ENCODE results near the gene EME2.
"Not testable (repeated sequence)": the region's sequence is repeated elsewhere in the genome, so short reads cannot be mapped to it uniquely, and the experiment has no call there.

Gene EME2

GRCh38 chr16:1791256-1791942 lies 18.8 kb downstream of the EME2 start:
- DNase-seq (ENCODE audit: low read depth in 2 of 2): no peak

DNA sequence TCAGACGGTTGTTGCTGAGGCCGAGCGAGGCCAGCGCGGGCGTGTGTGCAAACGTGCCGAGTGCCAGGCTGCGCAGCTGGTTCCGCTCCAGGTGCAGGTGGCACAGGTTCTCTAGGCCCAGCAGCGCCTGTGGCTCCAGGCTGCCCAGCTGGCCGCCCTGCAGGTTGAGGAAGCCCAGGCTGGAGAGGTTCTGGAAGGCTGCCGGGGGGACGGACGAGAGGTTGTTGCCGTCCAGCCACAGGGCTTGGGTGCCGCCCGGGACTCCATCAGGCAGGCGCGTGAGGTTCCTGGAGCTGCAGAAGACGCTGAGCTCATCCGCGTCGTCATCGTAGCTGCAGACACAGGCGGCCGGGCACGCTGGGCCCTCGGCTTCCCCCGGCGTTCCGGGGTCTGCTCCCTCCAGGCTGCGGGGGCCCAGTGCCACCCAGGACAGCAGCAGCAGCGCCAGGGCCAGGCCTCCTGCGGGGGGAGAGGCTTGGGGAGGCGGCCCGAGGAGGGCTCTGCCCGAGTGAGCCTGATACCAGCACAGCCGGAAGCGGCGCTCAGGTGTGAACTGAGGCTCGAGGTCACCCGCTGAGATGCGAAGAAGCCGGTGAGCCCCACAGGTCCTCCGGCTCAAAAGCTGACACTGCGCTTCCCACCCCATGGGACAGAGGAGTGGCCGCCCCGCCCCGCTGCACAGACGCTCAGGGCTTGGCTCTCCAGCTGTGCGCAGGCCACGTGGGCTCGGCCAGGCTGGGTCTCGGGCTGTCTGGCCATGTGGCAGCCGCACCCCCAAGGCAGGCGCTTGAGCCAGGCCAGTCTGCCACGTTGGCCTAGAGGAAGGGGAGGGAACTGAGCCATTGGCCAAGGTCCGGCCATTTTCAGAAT lies 19.6 kb downstream of the EME2 start:
- DNase-seq (ENCODE audit: low read depth in 2 of 2): no peak

GRCh38 chr16:1792836-1793577 lies 20.4 kb downstream of the EME2 start:
- no peak for DNase-seq (ENCODE audit: low read depth in 2 of 2)

- DNase-seq (ENCODE audit: low read depth in 2 of 2): no peak
Measured at GRCh38 chr16:1793578-1794220, 21.1 kb downstream of the EME2 start, which contains the start of gene IGFALS. Gene IGFALS (minus strand): TSS chr16:1793705. CDS start chr16:1793652, 53 bp downstream.

DNA sequence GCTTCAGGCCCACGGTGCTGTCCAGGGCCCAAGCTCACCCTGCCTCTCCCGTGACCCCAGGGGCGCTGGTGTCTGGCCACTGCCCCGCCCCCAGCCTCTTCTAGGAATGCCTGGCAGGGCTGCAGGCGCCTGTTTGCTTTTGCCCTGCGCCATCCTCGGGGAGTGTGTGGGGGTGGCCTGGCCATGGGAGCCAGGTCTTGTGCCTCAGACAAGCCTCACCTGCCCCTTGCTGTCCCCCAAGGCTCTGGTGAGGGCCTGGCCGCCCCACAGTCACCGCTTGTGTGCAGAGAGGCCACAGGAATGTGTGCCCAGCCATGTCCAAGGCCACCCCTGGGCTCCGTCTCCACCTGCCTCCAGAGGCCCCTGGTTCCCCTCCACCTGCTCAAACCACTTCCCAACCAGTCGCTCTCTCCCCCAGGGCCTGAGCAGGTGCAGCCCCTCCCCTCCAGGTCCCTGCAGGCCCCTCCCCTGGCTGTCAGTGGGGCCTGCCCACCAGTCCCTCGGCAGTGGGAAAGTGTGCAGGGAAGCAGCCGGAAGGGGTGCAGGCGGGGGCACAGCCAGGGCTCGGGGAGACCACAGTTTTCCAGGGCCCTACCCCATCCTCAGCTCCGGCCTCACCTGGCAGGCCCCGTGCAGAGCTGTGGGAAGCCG lies 21.7 kb downstream of the EME2 start:
- DNase-seq (ENCODE audit: low read depth in 2 of 2): no peak

DNA sequence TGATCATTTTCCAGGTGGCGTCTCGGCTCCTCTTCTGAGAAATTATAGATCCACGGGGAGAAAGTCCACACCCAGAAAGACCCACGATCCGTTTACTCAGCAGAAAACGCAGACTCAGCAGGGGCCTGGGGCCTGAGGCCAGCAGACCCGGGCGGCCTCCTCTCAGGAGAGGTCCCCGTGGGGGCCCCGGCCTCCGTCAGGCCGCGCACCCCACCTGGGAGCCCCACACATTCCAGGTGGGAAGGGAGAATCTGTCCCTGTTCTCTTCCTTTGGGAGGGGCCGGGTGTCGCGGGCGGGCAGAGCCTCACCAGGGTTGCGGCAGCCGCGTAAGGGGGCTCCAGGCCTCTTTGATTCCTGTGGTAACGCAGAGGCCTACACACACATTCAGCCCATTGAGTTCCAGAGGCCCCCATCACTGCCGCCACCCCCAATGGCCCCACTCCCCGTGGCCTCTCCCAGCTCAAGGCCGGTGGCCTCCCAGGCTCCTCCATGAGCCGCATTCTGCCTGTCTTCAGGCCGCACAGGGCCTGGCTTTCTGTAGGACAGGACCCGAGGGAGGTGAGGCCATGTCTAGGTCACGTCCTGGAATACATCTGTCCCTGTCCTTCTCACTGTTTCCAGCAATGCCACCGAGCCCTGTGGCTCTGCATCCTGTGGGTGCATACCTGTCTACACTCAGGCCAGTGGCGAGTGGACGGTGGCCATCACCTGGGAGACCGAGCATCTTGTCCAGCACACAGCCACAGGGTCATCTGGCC lies 22.5 kb downstream of the EME2 start:
- no peak for DNase-seq (ENCODE audit: low read depth in 2 of 2)

DNA sequence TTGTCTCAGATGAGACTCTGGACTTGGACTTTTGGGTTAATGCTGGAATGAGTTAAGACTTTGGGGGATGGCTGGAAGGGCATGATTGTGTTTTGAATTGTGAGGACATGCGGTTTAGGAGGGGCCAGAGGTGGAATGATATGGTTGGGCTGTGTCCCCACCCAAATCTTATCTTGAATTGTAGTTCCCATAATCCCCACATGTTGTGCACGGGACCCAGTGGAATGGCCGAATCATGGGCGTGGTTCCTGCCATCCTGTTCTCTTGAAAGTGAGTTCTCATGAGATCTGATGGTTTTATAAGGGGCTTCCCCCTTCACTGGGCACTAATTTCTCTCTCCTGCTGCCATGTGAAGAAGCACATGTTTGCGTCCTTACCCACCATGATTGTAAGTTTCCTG lies 26.7 kb downstream of the EME2 start:
- DNase-seq (ENCODE audit: low read depth in 2 of 2): not testable (repeated sequence)

DNA sequence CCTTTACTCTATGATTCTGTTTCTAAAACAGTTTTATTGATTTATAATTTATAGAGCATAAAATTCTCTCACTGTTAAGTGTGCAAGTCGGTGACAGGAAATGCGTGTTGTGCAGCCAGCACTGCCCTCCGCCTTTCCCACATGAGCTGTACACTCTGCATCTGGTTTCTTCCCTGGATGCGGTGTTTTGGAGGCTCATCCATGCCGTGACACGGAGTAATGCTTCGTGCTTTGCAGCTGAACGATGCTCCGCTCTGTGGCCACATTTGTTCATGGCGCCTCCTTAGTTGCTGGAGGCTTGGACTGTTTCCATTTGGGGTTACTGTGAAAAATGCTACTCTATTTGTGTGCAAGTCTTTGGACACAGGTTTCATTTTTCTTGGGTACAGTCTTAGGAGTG lies 28.1 kb downstream of the EME2 start:
- DNase-seq (ENCODE audit: low read depth in 2 of 2): no peak

DNA sequence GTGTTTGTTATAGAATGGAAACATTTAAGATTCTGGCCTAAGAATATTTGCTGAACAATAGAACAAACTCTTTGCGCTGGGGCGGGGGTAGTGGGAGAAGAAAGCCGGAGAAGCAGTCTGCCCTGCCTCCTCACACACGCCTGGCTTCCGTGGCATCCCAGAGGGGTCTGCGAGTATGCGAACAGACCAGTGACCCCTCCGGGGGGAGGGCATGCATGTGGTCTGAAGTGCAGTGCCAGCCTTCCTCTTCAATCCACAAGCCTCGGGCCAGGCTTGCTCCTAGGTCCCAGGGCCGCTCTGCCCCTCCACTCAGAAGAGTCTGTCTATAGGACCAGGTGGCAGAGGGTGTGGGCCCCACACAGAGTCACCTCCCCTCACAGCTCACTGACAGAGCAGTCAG lies 35.0 kb downstream of the EME2 start:
- no peak for DNase-seq (ENCODE audit: low read depth in 2 of 2)

GRCh38 chr16:1808691-1809090 lies 36.1 kb downstream of the EME2 start:
- DNase-seq (ENCODE audit: low read depth in 2 of 2): no peak

DNA sequence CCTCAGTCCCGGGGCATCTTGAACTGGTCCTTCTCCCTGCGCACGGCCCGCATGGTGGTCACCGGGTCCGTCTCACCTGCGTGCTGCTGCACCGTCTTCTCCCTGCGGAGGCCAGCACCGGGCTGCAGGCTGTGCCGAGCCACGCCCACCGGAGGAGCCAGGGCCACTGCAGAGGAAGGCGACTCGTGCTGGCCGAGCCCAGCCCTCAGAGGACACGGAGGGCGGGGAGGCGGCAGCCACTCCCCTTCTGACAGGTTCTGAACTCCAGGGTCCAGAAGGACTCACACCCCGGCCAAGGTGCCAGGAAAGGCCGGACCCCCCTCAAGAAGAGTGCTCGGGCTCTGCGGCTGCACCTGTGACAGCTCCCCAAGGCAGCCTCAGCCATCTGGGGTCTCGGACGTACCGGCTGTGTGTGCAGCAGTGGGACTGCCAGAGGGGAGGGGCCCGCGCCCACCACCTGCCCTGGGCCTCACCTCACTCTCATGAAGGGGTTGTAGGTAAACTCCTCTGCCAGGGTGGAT lies 36.7 kb downstream of the EME2 start:
- DNase-seq (ENCODE audit: low read depth in 2 of 2): no peak

- no peak for DNase-seq (ENCODE audit: low read depth in 2 of 2)
Measured at GRCh38 chr16:1810106-1810505, 37.5 kb downstream of the EME2 start.

- DNase-seq (ENCODE audit: low read depth in 2 of 2): no peak
Measured at GRCh38 chr16:1810536-1810935, 37.9 kb downstream of the EME2 start.

GRCh38 chr16:1812732-1813163 lies 40.1 kb downstream of the EME2 start:
- DNase-seq (ENCODE audit: low read depth in 2 of 2): peak; percentile 5 to 24

DNA sequence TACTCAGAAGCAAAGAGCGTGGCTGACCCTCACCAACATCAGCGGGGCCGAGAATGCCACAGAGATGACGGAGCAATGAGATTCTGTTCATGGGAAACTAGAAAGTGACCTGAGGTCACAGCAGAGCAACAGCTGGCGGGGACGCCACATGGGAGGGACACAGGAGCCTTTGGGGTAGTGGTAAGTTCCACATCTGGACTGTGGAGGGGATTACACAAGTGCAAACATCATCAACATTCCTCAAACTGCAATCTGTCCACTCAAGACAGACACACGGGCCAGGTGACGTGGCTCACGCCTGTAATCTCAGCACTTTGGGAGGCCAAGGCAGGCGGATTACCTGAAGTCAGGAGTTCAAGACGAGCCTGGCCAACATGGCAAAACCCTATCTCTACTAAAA lies 42.9 kb downstream of the EME2 start:
- no peak for DNase-seq (ENCODE audit: low read depth in 2 of 2)

DNA sequence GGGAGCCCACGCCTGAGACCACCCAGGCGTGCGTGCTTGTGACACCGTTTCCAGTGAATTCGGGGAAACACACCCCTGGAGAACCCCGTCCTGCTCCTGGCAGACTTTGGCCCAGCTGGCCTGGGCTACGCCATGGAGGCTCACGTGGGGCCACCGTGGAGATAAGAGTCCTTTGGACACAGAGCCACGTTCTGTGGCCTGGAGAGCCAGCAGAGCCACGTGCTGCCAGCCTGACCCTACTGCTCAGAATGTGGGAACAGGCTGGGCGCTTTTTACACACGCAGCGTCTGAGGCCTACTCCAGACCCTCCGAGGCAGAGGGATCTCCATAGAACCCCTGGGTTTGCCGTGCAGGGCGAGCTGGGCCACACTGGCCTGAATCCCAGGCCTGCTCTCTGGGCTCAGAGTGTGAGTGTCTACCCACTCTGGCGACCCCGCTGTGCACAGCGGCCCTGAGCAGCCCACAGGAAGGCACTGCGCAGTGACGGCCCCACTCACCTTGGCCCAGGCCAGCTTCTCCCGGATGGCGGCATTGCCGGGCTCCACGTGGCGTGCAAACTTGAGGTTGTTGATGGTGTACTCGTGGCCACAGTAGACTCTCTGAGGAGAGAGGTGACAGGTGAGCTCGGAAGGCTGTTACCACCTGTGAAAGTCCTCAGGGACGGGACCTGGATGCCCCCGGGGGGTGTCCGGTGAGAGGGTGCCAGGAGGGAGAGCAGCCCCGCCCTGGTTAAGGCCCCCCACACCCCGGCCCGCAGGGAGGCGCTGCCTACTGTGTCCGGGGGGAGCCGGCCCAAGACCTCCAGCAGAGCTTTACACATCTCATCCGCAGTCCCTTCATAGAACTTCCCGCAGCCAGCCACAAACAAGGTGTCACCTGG lies 44.0 kb downstream of the EME2 start:
- DNase-seq (ENCODE audit: low read depth in 2 of 2): no peak

GRCh38 chr16:1817276-1817589 lies 44.6 kb downstream of the EME2 start:
- DNase-seq (ENCODE audit: low read depth in 2 of 2): no peak

DNA sequence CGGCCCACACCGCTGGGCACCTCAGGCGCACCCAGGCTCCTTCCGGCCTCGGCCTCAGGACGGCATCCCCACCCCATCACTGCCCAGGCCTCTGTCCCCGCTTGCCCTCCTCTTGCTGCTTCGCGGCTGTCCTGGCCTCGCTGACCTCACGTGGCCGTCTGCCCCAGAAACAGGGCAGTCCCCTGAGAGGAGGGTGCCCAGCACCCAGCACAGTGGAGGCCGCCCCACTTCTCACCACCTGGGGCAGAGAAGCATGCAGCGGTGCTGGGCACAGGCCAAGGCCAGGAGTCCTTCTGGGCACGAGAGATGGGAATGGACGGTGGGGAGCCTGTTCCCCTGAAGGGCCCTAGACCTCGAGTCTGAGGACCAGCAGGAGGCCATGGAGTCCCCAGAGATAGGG lies 45.1 kb downstream of the EME2 start:
- no peak for DNase-seq (ENCODE audit: low read depth in 2 of 2)

DNA sequence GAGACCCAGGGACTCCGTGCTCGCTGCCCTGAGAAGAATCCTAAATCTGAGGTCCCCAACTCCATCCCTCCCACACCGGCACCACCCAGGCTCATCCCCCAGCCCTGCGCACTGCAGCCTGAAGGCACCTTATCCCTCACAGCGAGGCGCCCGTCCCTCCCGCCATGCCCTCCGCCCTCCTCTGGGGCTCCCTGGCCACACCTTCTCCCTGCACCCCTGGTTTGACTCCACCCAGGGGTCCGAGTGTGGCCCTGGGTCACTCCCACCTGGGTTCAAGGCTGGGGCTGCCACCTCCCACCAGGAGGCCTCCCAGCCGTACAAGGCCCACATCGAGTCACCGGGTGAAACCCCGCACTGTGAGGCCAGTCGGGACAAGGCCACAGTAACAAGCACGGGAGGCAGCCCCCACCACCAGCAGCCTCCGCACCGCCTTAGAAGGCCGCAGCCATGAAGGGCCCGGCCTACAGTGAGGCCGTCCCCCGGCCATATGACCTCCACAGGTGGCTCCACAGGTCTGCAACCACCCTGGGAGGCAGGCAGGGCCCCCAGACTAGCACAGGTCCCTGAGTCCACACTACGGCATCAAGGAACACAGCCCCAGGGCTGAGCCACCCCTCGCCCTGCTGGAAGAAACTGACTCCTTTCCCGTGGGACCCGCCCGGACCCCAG lies 45.7 kb downstream of the EME2 start:
- DNase-seq (ENCODE audit: low read depth in 2 of 2): no peak

Measured in stimulated activated CD8-positive, alpha-beta memory T cell treated with anti-CD3 and anti-CD28 coated beads, Interleukin-7, amount 100 ng/mL, for 4 hours (primary cell).